BJ (cell line): Measurements from ENCODE around the gene TPRN. TPM values are rescaled to one million over a fixed set of nuclear protein-coding genes. Genes with fewer than 3 reads are reported as not detected.

ENCODE experiments used
- CTCF ChIA-PET: fragments of 350-600 bp; formaldehyde crosslinking; extraction: SDS; loops from one replicate; lab custom pipeline; 2021; ENCODE audit warnings: antibody characterized with exemption, inconsistent platforms; lab: Yijun Ruan, JAX
- POLR2A ChIA-PET: fragments of 300-600 bp; sonication (Branson Sonifier 250); formaldehyde crosslinking; extraction: SDS; loops from one replicate; lab custom pipeline; 2021; ENCODE audit warnings: antibody characterized with exemption; lab: Charles Lee
- DNase-seq: peaks from one replicate; pipeline ENCODE4 v3.0.0-alpha.2; 2011; ENCODE audit warnings: low read depth
- H3K27me3 ChIP-seq: 2 replicates; pipeline ENCODE4 v1.6.0; 2011; ENCODE audit warnings: low read length; ENCODE audit not compliant: control insufficient read depth, insufficient read depth
- H3K36me3 ChIP-seq: 2 replicates; pipeline ENCODE4 v1.5.1; 2011; ENCODE audit warnings: low read length; ENCODE audit not compliant: control insufficient read depth, insufficient read depth
- H3K4me3 ChIP-seq: 2 replicates; pipeline ENCODE4 v1.5.1; 2011; ENCODE audit warnings: low read depth, mild to moderate bottlenecking, control low read depth, low read length
- polyA plus RNA-seq: library from polyadenylated mRNA; depleted of rRNA; stranded (reverse); fragments of >200 nt; gene quantifications from 2 replicates; pipeline ENCODE4 v1.2.3, GENCODE V29; 2011
- TF ChIP-seq, protein P1 (sequence below): IDR thresholded peaks from 2 replicates; pipeline ENCODE4 v1.5.1; 2011; ENCODE audit warnings: low read depth, mild to moderate bottlenecking, control low read depth, inconsistent platforms, low read length, moderate library complexity; ENCODE audit not compliant: insufficient read depth

The TPRN gene
- polyA plus RNA-seq, 1 experiment, result 3.5 TPM

DNA sequence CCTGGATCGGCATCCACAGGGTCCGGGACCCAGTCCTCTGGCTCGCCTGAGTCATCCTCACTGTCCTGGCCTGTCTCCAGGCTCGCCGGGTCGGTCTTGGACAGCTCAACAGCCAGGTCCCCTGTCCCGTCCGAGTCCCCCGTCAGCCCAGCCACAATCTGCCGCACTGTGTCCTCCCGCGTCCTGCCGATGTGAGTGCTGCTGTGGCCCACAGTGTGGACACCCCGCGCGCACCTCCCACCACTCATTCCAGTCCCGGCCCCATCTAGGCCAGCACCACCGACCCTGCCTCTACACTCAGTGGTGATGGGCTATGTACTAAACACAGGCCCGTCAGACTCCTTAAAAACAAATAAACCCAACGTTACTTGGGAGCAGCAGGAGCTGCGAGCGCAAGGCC lies 18.9 kb downstream of the TPRN start:
- Histone ChIP-seq H3K36me3 (peaks cover 36% of the 10 kb centered on the region), H3K4me3 (no peak overlapping the region), H3K27me3 (no peaks in the 10 kb centered on the region)
- DNase-seq, result no peak
- TF ChIP-seq, protein P1, sequence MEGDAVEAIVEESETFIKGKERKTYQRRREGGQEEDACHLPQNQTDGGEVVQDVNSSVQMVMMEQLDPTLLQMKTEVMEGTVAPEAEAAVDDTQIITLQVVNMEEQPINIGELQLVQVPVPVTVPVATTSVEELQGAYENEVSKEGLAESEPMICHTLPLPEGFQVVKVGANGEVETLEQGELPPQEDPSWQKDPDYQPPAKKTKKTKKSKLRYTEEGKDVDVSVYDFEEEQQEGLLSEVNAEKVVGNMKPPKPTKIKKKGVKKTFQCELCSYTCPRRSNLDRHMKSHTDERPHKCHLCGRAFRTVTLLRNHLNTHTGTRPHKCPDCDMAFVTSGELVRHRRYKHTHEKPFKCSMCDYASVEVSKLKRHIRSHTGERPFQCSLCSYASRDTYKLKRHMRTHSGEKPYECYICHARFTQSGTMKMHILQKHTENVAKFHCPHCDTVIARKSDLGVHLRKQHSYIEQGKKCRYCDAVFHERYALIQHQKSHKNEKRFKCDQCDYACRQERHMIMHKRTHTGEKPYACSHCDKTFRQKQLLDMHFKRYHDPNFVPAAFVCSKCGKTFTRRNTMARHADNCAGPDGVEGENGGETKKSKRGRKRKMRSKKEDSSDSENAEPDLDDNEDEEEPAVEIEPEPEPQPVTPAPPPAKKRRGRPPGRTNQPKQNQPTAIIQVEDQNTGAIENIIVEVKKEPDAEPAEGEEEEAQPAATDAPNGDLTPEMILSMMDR, result no peak
- ChIA-PET POLR2A (no interaction called here), CTCF (interaction anchor here (1.1 kb wide), 1 partner anchor 45 kb away, joined by 4 read pairs; the partner anchor contains the start of gene RNF224)

DNA sequence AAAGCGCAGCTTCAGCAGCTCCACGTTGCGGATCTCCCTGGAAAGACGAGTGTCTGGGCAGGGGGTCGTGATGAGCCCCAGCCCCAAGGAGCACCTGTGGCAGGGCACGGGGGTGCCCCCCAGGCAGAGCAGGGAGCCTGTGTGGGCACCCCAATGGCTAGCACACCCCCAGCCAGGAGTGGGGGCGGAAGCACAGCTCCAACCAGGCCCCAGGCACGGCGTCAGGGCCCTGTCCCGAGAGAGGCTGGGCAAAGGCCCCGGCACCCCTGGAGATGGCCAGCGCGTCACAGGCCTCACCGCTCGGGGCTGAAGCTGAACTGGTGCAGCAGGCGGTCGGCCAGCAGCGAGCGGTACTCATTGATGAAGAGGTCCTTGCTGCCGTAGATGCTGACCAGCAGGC lies 20.1 kb downstream of the TPRN start:
- ChIA-PET CTCF (interaction anchor here (1.1 kb wide), 1 partner anchor 47 kb away, joined by 4 read pairs; the partner anchor contains the start of gene RNF224), POLR2A (interaction anchor here (0.6 kb wide), 1 partner anchor 10 kb away, joined by 3 read pairs; no protein-coding TSS in a partner anchor)
- DNase-seq, result no peak
- Histone ChIP-seq H3K4me3 (no peak overlapping the region), H3K27me3 (no peaks in the 10 kb centered on the region), H3K36me3 (peaks cover 35% of the 10 kb centered on the region)
- TF ChIP-seq, protein P1, result no peak

DNA sequence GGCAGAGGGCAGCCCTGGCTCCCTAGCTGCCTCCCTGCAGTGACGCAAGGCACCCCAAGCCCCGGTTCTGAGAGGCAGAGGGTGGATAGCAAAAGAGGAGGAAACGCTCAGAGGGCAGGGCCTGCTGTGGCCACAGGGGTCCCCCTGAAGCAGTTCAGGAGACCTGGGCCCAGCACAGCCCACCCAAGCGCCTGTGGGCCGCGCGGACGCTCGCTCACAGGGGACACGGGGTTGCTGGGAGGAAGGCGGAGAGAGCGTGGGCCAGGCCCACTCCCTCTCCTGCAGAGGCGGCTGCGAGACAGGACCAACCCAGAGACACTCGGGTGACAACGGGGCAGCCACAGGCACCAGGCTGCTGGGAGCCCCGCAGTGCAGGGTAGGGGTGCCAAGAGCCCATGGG lies 20.8 kb downstream of the TPRN start:
- CTCF ChIA-PET, result no interaction called here
- TF ChIP-seq, protein P1, result no peak
- H3K36me3 ChIP-seq, result peaks cover 32% of the 10 kb centered on the region
- H3K27me3 ChIP-seq, result no peaks in the 10 kb centered on the region
- no peak overlapping the region for H3K4me3 ChIP-seq
- POLR2A ChIA-PET, result interaction anchor here (0.6 kb wide), 1 partner anchor 9 kb away, joined by 3 read pairs; no protein-coding TSS in a partner anchor
- DNase-seq, result no peak

DNA sequence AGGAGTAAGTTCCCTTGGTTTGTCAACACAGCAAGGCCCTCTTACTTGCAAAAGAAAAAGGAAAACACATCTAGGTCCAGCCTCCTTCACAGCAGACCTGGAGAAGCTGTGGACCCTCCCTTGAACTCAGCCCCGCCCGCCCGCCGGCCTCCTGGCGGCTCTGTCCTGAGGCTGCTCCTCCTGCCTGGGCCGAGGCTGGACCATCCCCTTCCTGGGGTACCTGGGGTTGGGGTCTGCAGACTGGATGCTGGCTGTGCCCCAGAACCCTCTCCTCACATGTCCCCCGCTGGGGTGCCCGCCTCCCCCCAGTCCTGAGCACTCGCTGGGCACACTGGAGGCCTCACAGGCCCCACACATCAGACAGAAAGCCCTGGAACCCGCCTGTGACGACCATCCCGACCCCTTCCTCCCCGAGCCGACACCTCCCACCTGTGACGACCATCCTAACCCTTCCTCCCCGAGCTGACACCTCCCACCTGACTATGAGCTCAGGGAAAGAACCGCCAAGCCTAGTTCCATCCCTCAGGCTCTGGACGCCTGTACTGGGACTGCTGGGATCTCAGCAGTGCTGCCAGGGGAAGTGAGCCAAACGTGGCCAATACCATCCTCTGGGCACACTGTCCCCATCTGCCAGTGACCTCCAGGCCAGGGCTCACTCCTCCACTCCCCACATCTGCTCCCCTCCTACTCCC lies 21.5 kb downstream of the TPRN start:
- H3K27me3 ChIP-seq, result no peaks in the 10 kb centered on the region
- H3K4me3 ChIP-seq, result no peak overlapping the region
- TF ChIP-seq, protein P1, result no peak
- no peak for DNase-seq
- CTCF ChIA-PET, result interaction anchor here (1.2 kb wide), 1 partner anchor 24 kb away, joined by 3 read pairs; no protein-coding TSS in a partner anchor
- POLR2A ChIA-PET, result no interaction called here
- H3K36me3 ChIP-seq, result peaks cover 27% of the 10 kb centered on the region

DNA sequence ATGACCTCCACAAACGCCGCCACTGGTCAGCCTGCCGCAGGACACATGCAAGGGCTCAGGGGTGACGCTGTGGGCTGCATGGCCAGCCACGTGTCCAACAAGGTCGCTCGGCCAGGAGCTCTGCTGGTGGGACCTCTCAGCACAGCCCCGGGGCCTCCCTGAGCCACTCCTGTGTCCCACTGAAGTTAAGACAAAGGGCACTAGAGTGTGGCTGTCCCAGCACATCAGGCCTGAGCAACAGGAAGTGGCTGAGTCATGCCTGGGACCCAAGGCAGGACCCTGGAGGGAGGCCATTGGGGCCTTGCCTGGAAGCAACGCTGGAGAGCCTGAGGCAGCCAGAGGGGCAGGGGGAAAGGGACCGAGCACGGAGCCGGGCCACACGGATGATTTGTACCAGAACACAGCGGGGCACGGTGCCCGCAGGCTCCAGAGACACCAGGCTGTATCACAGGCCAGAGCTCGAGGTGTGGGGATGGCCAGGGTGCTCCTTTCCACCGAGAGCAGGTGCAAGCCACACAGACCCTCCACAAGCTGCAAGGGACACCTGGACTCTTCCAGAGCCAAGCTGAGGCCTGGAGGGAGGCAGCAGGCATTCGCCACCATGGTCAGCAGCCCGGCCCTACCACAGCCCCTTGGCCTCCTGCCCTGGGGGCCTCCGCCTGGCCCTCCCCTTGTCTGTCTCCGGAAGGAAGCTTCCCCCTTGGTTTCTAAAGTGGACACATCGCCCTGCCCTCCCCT lies 22.2 kb downstream of the TPRN start:
- Histone ChIP-seq H3K4me3 (no peak overlapping the region), H3K27me3 (no peaks in the 10 kb centered on the region), H3K36me3 (peaks cover 24% of the 10 kb centered on the region)
- ChIA-PET CTCF (interaction anchor here (1.2 kb wide), 1 partner anchor 25 kb away, joined by 3 read pairs; no protein-coding TSS in a partner anchor), POLR2A (no interaction called here)
- DNase-seq, result no peak
- TF ChIP-seq, protein P1, result no peak
